ENCODE measurements around the gene PPM1D.
"Not testable (repeated sequence)": the region's sequence is repeated elsewhere in the genome, so short reads cannot be mapped to it uniquely, and the experiment has no call there.

The PPM1D gene

DNA sequence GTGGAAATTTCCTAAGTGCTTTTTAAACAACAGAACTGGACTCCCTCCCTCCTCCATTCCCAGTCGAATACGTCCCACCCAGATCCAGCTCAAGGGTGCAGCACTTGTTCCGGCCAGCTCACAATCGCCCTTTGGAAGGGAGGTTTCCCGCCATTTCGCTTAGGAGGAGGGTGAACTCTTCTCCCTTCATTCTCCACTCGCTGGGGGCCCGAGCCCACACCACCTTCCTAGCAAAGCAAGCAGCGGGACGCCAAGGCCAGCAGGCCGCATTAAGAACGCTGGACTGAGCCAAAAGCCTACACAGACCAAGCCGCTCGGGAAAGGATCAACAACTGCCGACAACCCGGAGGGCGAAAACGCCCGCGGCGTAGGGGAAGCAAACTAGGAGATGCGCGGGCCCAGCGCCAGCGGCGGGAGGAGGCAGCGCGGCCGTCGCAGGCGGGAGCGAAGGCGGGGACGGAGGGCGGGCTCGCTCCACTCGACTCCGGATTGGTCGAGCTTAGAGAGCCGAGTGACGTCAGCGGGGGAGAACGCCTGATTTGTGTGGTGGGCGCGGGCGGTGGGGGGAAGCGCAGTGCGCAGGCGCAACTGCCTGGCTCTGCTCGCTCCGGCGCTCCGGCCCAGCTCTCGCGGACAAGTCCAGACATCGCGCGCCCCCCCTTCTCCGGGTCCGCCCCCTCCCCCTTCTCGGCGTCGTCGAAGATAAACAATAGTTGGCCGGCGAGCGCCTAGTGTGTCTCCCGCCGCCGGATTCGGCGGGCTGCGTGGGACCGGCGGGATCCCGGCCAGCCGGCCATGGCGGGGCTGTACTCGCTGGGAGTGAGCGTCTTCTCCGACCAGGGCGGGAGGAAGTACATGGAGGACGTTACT, at the start of gene PPM1D:
Gene PPM1D (plus strand): TSS at position 574 of the 870 bp plus-strand sequence. CDS start 222 bp downstream, at position 796.
- DNase-seq: peak; percentile 95

DNA sequence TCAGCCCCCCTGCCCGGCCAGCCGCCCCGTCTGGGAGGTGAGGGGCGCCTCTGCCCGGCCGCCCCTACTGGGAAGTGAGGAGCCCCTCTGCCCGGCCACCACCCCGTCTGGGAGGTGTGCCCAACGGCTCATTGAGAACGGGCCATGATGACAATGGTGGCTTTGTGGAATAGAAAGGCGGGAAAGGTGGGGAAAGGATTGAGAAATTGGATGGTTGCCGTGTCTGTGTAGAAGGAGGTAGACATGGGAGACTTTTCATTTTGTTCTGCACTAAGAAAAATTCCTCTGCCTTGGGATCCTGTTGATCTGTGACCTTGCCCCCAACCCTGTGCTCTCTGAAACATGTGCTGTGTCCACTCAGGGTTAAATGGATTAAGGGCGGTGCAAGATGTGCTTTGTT, 47.7 kb upstream of the PPM1D start:
- DNase-seq: not testable (repeated sequence)

DNA sequence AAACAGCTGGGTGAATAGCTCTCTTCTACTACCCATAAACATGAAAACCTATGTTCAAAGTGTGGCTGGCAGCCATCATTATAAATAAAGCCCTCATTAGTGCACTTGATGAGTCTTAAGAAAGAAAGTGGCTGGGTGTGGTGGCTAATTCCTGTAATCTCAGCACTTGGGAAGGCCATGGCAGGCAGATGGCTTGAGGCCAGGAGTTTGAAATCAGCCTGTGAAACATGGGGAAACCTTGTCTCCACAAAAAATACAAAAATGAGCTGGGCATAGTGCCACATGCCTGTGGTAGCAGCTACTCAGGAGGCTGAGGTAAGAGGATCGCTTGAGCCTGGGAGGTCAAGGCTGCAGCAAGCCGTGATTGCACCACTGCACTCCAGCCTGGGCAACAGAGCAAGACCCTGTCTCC, 45.6 kb upstream of the PPM1D start:
- DNase-seq: no peak

DNA sequence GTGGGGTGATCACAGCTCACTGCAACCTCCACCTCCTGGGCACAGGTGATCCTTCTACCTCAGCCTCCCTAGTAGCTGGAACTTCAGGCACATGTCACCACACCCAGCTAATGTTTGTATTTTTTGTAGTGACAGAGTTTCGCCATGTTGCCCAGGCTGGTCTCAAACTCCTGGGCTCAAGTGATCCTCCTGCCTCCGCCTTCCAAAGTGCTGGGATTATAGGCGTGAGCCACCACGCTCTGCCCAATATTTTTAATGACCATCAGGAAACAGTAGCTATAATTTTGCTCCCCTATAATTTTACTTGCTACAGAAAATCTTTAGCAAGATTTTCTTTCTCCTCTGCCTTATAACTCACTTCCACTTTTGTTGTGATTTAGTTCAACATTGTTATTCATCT, 44.2 kb upstream of the PPM1D start:
- no peak for DNase-seq

DNA sequence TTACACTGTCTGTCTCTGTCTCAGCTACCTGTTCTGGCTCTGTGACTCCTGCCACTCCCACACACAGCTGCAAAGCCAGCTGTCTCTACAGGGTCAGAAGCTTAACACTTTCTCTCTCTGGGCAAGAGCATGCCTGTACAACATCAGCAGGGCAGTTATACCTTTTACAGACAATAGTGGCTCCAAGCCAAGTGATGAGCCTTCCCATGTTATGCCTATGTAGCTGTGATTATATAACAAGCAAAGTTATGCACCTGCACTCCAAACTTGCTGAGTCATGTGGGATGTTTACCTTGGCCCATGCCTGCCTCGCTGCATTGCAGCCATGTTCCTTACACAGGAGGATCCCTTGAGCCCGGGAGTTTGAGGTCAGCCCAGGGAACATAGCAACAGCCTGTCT, 42.2 kb upstream of the PPM1D start:
- no peak for DNase-seq

DNA sequence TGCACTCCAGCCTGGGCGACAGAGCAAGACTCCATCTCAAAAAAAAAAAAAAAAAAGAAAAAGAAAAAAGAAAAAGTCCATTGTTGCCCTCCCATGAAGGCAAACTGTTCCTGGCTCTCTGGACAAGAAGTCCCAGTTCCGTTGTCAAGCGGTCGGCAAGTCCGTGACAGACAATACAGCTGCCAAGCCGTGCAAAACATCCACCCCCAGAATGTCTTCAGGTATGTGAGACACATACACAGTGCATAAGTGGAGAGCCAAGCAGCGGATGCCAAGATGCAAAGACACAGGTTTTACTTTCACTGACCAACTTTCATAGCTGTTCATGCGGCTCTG, 40.4 kb upstream of the PPM1D start:
- DNase-seq: no peak

DNA sequence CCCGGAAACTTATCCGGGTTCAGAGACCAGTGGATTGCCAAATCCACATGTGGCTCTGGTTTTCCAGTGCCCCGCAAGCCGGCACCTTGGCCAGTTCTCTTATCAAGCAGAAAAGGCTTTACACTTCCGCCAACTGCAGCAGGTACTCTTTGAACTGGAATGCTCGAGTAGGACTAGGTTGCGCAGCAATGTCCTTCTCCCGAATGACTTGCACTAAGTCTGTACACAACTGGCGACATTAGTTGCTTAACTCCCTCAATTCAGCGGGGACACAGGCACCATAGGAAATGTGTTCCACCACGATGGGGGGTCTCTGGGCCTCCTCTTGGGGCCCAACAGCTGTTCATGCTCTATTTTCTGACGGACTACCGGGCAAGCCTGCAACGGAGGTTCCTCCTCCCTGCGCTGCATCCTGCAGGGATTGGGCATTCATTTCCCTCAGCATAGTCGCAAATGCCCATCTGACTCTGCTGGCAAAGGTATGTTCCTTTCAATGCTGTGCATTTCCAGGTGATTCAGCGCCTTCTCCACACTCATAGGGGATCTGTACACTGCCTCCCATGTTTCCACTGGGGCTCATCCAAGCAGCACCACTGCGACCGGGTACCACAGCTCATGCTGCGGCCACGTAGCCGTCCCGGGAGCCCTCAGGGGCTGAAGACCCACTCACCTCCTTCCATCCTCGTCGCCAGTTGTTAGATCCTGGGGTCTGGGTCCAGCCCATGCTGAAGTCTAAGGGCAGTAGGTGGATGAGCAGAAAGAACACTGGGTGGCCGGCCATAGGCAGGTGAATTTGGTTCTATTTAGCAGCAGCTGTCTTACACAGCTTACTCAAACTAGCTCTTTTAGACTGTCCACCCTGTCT, 39.8 kb upstream of the PPM1D start:
- no peak for DNase-seq

DNA sequence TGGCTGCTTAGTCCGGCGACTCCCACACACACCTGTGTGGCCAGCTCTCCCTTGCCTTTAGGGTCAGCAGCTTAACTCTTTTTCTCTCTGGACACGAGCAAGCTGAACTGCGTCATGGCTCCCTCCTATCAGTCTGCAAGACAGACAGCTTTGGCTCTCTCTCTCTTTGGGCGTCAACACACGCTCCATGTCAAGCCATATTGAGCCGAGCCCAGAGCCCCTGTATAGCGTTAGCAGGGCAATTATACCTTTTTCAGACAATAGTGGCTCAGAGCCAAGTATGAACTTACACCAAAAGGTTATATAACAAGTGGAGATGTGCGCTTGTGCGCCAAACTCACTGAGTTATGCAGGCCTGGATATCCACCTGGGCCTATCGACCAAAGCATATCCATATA, 39.1 kb upstream of the PPM1D start:
- no peak for DNase-seq

DNA sequence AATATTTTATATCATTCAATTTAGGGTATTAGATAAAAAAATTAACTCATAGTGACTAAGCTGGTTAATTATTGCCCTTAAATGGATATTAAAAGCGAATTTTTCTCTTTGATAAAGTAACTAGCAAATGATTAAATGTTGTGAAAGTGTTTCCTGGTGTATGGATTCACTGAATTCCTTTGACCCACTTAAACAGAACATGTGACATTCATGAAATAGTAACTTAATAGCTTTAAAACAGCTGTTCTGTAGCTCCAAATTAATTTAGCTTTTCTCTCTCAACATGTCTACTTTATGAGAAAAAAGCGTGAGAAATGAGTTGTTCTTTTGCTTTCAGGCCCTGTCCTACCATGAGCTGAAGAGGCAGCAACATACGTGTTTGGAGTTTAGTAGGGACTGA, 37.6 kb upstream of the PPM1D start:
- no peak for DNase-seq

DNA sequence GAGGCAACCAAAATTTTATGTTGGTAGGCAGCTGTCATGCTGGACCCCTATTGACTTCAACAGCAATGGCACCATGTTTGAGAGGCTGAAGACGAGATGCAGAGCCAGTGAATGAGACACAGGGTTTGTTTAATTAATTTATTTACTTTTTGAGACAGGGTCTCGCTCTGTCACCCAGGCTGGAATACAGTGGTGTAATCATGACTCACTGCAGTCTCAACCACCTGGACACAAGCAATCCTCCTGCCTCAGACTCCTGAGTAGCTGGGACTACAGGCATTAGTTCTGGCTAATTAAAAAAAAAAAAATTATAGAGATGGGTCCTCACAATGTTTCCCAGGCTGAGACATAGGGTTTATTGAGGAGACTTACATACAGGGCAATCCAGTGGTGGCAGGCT, 36.2 kb upstream of the PPM1D start:
- no peak for DNase-seq

DNA sequence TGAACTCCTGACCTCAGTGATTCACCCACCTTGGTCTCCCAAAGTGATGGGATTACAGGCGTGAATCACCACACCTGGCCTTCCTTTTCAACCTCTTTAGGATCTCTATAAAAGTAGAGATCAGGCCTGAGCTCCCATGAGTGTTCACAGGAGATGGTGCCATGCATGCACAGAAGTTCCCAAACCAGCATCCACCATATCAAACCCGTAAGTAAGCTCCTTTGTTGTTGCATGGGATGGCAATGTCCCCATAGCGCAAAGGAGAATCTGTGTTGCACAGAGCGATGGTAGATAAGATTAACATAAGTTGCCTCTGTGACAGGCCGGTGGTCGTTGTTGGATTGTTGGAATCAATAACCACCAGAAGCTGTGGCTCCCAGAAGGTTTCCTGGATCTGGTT, 34.8 kb upstream of the PPM1D start:
- no peak for DNase-seq

DNA sequence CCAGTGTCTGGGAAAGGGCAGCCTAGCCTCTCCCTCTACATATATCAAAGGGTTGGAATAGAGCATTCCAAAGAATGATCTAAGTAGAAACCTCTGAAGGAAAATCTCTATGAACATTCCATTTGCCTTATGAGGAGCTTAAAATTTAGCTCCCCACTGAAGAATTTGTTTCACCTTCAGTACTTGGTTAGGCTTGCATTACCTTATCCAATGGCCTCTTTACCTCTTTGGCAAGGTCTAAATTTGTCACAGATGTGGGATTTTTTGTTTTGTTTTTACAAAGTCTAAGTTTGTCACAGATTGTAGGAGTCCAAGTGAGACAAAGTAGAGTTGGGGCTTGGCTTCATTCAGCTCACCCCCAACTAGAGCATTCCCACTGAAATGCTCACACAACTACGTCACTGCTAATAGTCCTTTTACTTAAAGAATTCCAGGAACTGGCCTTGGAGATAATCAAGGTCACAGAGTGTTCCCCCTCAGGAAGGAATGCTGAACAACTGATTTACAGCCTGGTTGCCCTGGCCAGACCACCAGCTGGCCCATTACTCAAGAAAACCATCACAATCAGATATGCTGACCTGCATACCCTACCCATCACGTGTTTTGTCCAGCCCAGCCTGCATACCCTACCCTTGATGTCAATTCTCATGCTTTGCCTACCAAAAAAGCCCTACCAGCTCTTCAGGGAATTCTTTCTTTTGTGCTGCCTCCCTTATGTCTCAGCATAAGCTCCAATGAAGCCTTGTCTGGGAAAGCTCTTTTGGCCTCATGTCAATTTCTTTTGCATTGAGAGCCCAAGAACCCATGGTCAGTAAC, 26.5 kb upstream of the PPM1D start:
- no peak for DNase-seq

DNA sequence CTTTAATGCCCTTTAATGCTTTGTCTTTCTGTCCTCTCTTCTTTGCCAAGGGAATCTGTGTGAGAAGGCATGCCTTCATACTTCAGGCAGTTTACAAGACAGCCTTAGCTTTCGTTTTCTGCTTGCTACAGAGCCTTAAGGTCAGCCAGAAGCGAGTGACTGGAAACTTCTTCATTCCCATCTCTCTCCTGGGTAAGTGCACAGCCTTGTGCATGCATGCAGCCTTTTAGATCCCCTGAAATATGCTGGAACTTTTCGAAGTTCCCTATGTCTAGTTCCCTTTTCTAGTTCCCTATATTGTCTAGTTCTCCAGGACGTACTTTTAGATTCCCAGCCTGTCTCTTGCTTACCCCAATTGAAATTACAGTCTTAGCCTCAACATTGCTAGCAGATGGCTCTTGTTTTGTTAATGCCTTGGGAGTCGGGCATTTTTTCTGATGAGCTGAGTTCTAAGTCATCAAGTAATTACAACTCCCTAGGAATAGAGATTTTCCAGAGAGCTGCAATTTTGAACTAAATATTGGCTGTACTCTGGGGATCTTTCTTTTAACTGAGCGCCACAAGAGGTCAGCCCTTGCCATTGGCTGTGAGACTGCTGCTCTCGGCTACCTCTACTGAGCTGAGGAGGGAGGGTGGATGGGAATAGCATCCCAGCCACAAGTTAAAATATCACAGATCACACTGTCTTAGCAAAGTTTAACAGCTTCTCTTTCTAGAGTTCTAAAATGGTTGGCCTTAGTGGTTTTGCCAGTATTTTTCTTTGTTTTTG, 22.7 kb upstream of the PPM1D start:
- DNase-seq: no peak

DNA sequence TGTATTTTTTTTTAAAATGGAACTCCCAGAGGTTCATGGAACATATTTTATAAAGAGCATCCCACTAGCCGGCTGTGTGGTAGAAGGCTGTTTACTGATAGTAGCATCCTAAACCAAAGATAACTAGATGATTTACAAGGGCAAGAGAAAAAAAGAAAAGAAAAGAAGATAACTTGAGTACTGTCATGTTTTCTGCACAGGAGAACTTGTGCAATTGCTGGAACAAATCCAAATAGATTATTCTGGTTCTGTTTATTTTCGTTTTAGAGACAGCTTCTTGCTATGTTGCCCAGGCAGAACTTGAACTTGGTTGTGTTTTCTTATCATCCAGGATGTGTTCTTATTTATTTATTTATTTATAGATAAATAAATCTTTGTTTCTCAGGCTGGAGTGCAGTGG, 20.9 kb upstream of the PPM1D start:
- no peak for DNase-seq

DNA sequence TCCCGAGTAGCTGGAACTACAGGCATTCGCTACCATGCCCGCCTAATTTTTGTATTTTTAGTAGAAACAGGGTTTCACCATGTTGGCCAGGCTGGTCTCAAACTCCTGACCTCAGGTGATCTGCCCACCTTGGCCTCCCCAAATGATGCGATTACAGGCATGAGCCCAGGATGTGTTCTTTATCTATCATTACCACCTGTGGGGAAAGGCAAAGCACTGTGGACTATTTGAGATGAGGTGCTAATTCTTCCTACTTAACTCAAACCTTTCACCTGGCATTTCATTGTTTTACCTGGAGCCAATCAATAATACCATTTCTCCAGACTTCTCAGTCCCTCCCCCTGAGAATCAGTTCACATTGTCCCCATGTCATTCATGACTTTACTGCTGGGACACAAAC, 20.4 kb upstream of the PPM1D start:
- DNase-seq: no peak

DNA sequence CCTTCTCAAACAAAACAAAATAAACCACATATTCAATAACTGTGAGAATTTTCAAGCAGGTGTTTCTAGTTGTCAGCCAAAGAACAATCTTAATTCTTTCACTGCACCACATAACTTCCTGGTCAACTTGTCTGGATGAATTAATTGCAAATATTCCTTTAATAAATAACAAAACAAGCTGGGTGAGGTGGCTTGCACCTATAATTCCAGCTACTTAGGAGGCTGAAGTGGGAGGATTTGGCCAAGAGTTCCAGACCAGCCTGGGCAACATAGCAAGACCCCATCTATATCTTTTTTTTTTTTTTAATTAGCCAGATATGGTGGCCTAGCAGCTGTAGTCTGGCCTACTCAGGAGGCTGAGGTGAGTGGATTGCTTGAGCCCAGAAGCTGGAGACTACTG, 17.0 kb upstream of the PPM1D start:
- no peak for DNase-seq

DNA sequence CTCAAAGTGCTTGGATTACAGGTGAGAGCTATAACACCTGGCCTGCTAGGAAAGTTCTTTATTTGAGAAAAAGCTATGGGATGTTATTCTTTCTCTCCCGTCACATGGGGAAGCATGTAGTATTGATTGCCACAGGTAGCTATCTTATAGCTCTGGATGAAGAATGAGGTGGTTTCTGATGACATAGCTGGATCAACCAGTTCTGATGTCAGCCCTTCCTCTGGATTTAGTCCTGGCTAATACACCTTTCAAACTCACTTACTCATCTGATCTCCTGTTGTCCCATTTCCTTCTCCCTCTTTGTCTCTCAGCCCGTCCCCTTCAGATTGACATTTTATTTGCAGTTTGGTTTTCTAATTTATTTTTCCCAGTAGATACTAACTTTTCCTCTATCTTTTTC, 14.1 kb upstream of the PPM1D start:
- no peak for DNase-seq

DNA sequence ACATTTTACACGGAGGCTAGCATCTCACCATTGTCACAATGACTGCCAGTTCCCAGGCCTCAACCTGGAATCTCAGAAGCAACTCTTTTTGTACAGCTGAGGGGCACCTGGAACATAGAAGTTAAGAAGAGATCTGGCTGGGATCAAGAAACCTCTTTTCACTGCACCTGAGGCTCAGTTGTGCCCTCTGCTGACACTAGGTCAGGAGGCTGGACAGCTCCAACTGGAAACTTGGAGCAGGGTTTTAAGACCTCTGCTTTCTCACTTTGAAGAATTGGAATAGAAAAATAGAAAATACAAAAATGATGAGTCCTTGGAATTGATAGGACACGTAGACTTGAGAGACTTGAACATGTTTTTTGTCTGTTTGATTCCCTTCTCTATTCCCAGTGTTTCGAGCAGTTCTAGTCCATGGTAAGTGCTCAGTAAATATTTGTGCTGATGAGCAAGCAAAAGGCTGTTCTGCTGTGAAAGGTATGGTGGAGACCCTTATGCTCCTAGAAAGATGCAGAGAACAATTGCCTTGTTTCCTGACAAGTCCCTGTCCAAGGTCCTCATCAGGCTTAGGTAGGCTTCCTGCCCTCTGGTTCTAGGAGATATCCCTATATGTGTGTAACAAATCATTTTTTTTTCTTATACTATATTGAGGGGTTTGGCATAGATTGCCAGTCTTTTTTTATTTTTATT, 13.6 kb upstream of the PPM1D start:
- no peak for DNase-seq

DNA sequence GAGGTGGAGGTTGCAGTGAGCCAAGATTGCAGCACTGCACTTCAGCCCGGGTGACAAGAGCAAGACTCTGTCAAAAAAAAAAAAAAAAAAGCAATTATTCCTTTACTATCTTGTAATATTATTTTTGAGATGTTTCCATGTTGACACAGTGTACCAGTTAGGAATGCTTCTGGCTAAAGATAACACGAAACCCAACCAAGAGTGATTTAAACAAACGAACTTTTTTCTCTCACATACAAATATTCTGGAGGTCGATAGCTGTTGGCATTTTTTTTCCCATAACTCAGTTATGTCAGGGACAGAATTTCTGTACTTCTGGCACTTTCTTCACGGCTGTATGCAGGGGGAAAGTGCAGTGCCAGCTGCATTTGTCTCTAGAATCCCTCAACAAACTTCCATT, 9.9 kb upstream of the PPM1D start:
- no peak for DNase-seq

DNA sequence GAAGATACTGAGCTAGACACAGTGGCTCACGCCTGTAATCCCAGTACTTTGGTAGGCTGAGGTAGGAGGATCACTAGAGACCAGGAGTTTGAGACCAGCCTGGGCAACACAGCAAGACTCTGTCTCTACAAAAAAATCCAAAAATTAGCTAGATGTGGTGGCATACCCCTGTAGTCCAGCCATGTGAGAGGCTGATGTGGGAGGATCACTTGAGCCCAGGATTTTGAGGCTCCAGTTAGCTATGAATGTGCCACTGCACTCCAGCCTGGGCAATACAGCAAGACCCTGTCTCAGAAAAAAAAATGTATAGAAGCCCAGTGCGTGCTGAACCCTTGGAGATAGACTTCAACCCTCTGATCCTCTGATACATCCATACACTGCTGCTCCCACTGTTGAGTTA, 7.2 kb upstream of the PPM1D start:
- DNase-seq: no peak

DNA sequence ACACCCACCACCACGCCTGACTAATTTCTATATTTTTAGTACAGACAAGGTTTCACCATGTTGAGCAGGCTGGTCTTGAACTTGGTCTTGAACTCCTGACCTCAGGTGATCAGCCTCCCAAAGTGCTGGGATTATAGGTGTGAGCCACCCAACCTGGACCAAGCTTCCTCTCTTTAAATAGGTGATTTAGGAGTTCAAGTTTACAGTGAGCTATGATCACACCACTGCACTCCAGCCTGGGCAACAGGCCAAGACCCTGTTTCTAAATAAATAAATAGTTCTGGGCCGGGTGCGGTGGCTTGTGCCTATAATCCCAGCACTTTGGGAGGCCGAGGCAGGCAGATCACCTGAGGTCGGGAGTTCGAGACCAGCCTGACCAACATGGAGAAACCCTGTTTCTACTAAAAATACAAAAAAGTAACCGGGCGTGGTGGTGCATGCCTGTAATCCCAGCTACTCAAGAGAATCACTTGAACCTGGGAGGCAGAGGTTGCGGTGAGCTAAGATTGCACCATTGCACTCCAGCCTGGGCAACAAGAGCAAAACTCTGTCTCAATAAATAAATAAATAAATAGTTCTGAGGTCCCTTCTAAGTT, 6.5 kb upstream of the PPM1D start:
- DNase-seq: not testable (repeated sequence)

DNA sequence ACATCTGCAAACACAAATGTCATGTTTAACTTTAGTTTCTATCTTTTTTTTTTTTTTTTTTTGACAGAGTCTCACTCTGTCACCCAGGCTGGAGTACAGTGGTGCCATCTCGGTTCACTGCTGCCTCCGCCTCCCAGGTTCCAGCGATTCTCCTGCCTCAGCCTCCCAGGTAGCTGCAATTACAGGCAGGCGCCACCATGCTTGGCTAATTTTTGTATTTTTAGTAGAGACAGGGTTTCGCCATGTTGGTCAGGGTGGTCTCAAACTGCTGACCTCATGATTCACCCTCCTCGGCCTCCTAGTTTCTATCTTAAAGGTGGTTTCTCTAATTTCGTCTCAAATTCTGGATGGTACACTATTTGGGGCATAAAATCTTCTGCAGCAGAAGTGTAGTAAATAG, 5.8 kb upstream of the PPM1D start:
- not testable (repeated sequence) for DNase-seq
